HL-60 (cell line): ENCODE data around the gene RASSF8.

Source experiments
- DNase-seq, 2 experiments: peaks; one replicate each; pipeline ENCODE4 v3.0.0-alpha.2; 2010 to 2020; ENCODE audit warnings: low read depth in 1 of 2, low spot score in 1 of 2
- H3K27ac ChIP-seq: fragments of 250-450 bp; sonication (Bioruptor Pico); replicated peaks from 2 replicates; pipeline ENCODE4 v1.5.1; 2020; ENCODE audit warnings: mild to moderate bottlenecking, moderate library complexity
- H3K27me3 ChIP-seq: fragments of 250-450 bp; sonication (Bioruptor Pico); 2 replicates; pipeline ENCODE4 v1.5.1; 2021; ENCODE audit warnings: mild to moderate bottlenecking, moderate library complexity; ENCODE audit not compliant: insufficient read depth, poor library complexity, severe bottlenecking
- H3K4me3 ChIP-seq: replicated peaks from 2 replicates; pipeline ENCODE4 v1.5.1; 2011; ENCODE audit warnings: mild to moderate bottlenecking, control low read depth, low read length; ENCODE audit not compliant: insufficient read depth
- CTCF ChIP-seq: IDR thresholded peaks from one replicate; pipeline ENCODE4 v1.5.1; 2011; ENCODE audit warnings: low read length, control low read depth, inconsistent platforms; ENCODE audit not compliant: insufficient read depth
- GABPA ChIP-seq: IDR thresholded peaks from 2 replicates; pipeline ENCODE4 v1.6.1; 2012; ENCODE audit warnings: low read depth
- POLR2AphosphoS5 ChIP-seq: IDR thresholded peaks from 2 replicates; pipeline ENCODE4 v1.6.1; 2012; ENCODE audit warnings: low read depth
- REST ChIP-seq: IDR thresholded peaks from 2 replicates; pipeline ENCODE4 v1.6.1; 2012; ENCODE audit warnings: low read depth; ENCODE audit not compliant: insufficient replicate concordance
- SPI1 ChIP-seq: IDR thresholded peaks from 2 replicates; pipeline ENCODE4 v1.6.1; 2012; ENCODE audit warnings: low read depth, mild to moderate bottlenecking, borderline replicate concordance

Gene RASSF8

GRCh38 chr12:26120561-26121274 lies 162.2 kb downstream of the RASSF8 start:
- peaks cover 28% of the 10 kb centered on the region for H3K27me3 ChIP-seq
- no peak for TF ChIP-seq SPI1
- TF ChIP-seq CTCF: no peak
- TF ChIP-seq POLR2AphosphoS5: no peak
- no peak for TF ChIP-seq GABPA
- no peak for TF ChIP-seq REST
- H3K4me3 ChIP-seq: no peak overlapping the region
- DNase-seq: no peak
- H3K27ac ChIP-seq: no peak overlapping the region

GRCh38 chr12:26121323-26122060 lies 163.0 kb downstream of the RASSF8 start:
- no peak for DNase-seq
- TF ChIP-seq GABPA (no peak), CTCF (no peak), SPI1 (peak; percentile 80), POLR2AphosphoS5 (no peak)

GRCh38 chr12:26122061-26122680 lies 163.7 kb downstream of the RASSF8 start:
- DNase-seq: peak in 1 of 2 experiments; percentile 52
- Histone ChIP-seq H3K27me3 (peaks cover 33% of the 10 kb centered on the region), H3K27ac (no peak overlapping the region), H3K4me3 (peak overlapping the region; percentile 46)
- TF ChIP-seq REST: no peak
- no peak for TF ChIP-seq SPI1
- no peak for TF ChIP-seq CTCF
- TF ChIP-seq POLR2AphosphoS5: no peak
- no peak for TF ChIP-seq GABPA

More at GRCh38 chr12:26121323-26122060, 163.0 kb downstream of the RASSF8 start:
- H3K27ac ChIP-seq: no peak overlapping the region
- H3K4me3 ChIP-seq: peak overlapping the region; percentile 46
- H3K27me3 ChIP-seq: peaks cover 28% of the 10 kb centered on the region
